ENCODE data around the gene PRKCB.
"Not testable (repeated sequence)": the region's sequence is repeated elsewhere in the genome, so short reads cannot be mapped to it uniquely, and the experiment has no call there.

PRKCB gene

GRCh38 chr16:24010440-24011089 lies 174.8 kb downstream of the PRKCB start:
- no peak overlapping the region for H3K27ac ChIP-seq
- DNase-seq (ENCODE audit: low spot score) = peak; percentile 40
- CTCF ChIA-PET = interaction anchor here (0.5 to 1.4 kb wide), 14 partner anchors 11 to 528 kb away, joined by 3 to 12 read pairs (median 4); partner anchors contain the start of gene PLK1
- POLR2A ChIA-PET (ENCODE audit: low non-redundant PET) = no interaction called here
- peak; percentile 45 for TF ChIP-seq CTCF (conservative IDR thresholded peaks at IDR 0.05; ENCODE audit: low read depth)

- no peak for DNase-seq (ENCODE audit: low spot score)
- no peak for TF ChIP-seq CTCF (conservative IDR thresholded peaks at IDR 0.05; ENCODE audit: low read depth)
- H3K27ac ChIP-seq = no peak overlapping the region
- CTCF ChIA-PET = interaction anchor here (0.6 to 1.0 kb wide), 3 partner anchors 80 to 245 kb away, joined by 3 to 6 read pairs (median 5); no protein-coding TSS in a partner anchor
- POLR2A ChIA-PET (ENCODE audit: low non-redundant PET) = no interaction called here
Observed at GRCh38 chr16:24011237-24011636, 175.5 kb downstream of the PRKCB start.

GRCh38 chr16:24013054-24013636 lies 177.4 kb downstream of the PRKCB start:
- no peak for DNase-seq (ENCODE audit: low spot score)
- ChIA-PET CTCF (interaction anchor here (0.6 kb wide), 1 partner anchor 1514 kb away, joined by 4 read pairs; no protein-coding TSS in a partner anchor), POLR2A (ENCODE audit: low non-redundant PET) (no interaction called here)
- no peak overlapping the region for H3K27ac ChIP-seq
- TF ChIP-seq CTCF (conservative IDR thresholded peaks at IDR 0.05; ENCODE audit: low read depth) = no peak

- H3K27ac ChIP-seq = peak overlapping the region; percentile 37; the same call in 1 of the 2 replicates
- POLR2A ChIA-PET (ENCODE audit: low non-redundant PET) = no interaction called here
Observed at GRCh38 chr16:24013864-24014645, 178.3 kb downstream of the PRKCB start.

GRCh38 chr16:24014955-24015354 lies 179.2 kb downstream of the PRKCB start:
- H3K27ac ChIP-seq = not testable (repeated sequence)
- CTCF ChIA-PET = interaction anchor here (0.6 kb wide), 2 partner anchors 36 to 242 kb away, joined by 3 read pairs; no protein-coding TSS in a partner anchor

More at GRCh38 chr16:24013864-24014645, 178.3 kb downstream of the PRKCB start:
- peak; percentile 8 for DNase-seq (ENCODE audit: low spot score)
- CTCF ChIA-PET = interaction anchor here (0.6 kb wide), 3 partner anchors 36 to 1513 kb away, joined by 3 to 4 read pairs (median 3); no protein-coding TSS in a partner anchor
- TF ChIP-seq CTCF (conservative IDR thresholded peaks at IDR 0.05; ENCODE audit: low read depth) = no peak

GRCh38 chr16:24015923-24016322 lies 180.1 kb downstream of the PRKCB start:
- ChIA-PET CTCF (interaction anchor here (0.5 to 1.1 kb wide), 3 partner anchors 26 to 1161 kb away, joined by 3 read pairs; no protein-coding TSS in a partner anchor), POLR2A (ENCODE audit: low non-redundant PET) (no interaction called here)
- no peak for TF ChIP-seq CTCF (conservative IDR thresholded peaks at IDR 0.05; ENCODE audit: low read depth)
- DNase-seq (ENCODE audit: low spot score) = no peak
- no peak overlapping the region for H3K27ac ChIP-seq

More at GRCh38 chr16:24014955-24015354, 179.2 kb downstream of the PRKCB start:
- DNase-seq (ENCODE audit: low spot score) = not testable (repeated sequence)
- POLR2A ChIA-PET (ENCODE audit: low non-redundant PET) = interaction anchor here (0.6 kb wide), 1 partner anchor 1264 kb away, joined by 3 read pairs; no protein-coding TSS in a partner anchor

Data from RWPE1 (cell line).